ENCODE measurements around the gene TCEAL9.

TCEAL9 gene

DNA sequence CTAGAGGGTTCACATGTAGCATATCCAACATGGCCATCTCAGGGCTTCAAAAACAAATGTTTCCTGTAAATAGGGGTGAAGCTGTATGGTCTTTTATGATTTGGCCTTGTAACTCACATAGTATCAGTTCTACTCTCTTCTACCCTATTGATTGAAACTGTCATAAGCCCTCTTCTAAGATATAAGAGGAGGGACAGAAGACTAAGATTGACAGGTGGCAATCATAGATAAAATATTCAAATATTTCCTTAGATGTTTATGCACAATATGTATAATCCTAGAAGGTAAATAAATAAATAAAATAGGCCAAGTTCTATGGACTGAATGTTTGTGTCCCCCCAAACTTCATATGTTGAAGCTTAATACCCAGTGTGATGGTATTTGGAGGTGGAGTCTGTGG is 13.2 kb downstream of the TCEAL9 start:
- H3K4me2 ChIP-seq (ENCODE audit: insufficient read depth, low read length, poor library complexity, severe bottlenecking) = no peak overlapping the region
- H2BK15ac ChIP-seq (ENCODE audit: low read length) = no peak overlapping the region
- H2BK12ac ChIP-seq (ENCODE audit: low read length) = no peak overlapping the region
- H3K18ac ChIP-seq (ENCODE audit: low read length) = no peak overlapping the region
- H3K36me3 ChIP-seq (replicated peaks in 1 of 2; ENCODE audit: control insufficient read depth in 2 of 2, insufficient read depth in 2 of 2, low read length in 2 of 2) = no peaks in the 10 kb centered on the region
- H3K9me3 ChIP-seq (replicated peaks in 1 of 2; ENCODE audit: control insufficient read depth in 2 of 2, insufficient read depth in 1 of 2, low read depth in 1 of 2, low read length in 2 of 2) = no peaks in the 10 kb centered on the region
- no peak overlapping the region for H4K91ac ChIP-seq (ENCODE audit: low read depth, low read length, poor library complexity)
- H2AK5ac ChIP-seq (ENCODE audit: low read depth, low read length) = no peak overlapping the region
- no peak for DNase-seq (ENCODE audit: low spot score)
- H3K4ac ChIP-seq (ENCODE audit: low read length) = no peak overlapping the region
- H3K4me3 ChIP-seq (ENCODE audit: low read length in 2 of 2) = no peak overlapping the region
- H3K27ac ChIP-seq (replicated peaks; ENCODE audit: low read length) = no peak overlapping the region
- no peak overlapping the region for H2AFZ ChIP-seq (ENCODE audit: low read length)
- no peaks in the 10 kb centered on the region for H3K27me3 ChIP-seq (ENCODE audit: control insufficient read depth in 3 of 3, insufficient read depth in 3 of 3, low read depth in 1 of 3, low read length in 3 of 3)
- no peak overlapping the region for H3K14ac ChIP-seq (ENCODE audit: low read length)
- no peak overlapping the region for H4K8ac ChIP-seq (ENCODE audit: low read depth, low read length)
- H3K23ac ChIP-seq (ENCODE audit: low read depth, low read length, poor library complexity) = no peak overlapping the region
- H3K9ac ChIP-seq (ENCODE audit: low read depth, low read length, poor library complexity) = no peak overlapping the region
- no peak overlapping the region for H2BK5ac ChIP-seq (ENCODE audit: low read length)
- H3K4me1 ChIP-seq (ENCODE audit: control insufficient read depth in 2 of 2, insufficient read depth in 1 of 2, low read depth in 1 of 2, low read length in 2 of 2) = peaks cover 0 to 3% of the 10 kb centered on the region in 2 donors
- H2BK120ac ChIP-seq (ENCODE audit: low read depth, low read length) = no peak overlapping the region
- H3K79me1 ChIP-seq (ENCODE audit: low read depth, low read length) = no peaks in the 10 kb centered on the region

DNA sequence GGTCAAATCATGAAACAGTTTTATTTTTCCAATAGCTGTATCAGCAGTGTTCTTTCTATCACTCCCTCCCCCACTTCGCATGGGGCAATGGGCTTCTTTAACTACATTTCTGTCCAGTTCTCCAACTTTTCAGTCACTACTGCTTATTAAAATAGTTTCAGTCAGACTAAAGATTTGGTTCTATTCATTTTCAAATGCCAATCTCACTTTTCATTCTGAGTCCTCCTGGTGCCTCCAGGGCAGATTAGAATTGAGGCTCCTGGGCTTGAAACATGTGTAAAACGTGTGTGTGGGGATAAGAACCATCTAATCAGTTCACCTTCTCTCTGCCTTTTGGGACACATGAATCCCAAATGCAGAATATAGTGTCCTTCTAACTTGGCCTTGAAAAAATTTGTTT is 16.6 kb downstream of the TCEAL9 start:
- Histone ChIP-seq H3K18ac (ENCODE audit: low read length) (no peak overlapping the region), H3K27ac (replicated peaks; ENCODE audit: low read length) (no peak overlapping the region), H3K9me3 (replicated peaks in 1 of 2; ENCODE audit: control insufficient read depth in 2 of 2, insufficient read depth in 1 of 2, low read depth in 1 of 2, low read length in 2 of 2) (no peaks in the 10 kb centered on the region), H2AFZ (ENCODE audit: low read length) (no peak overlapping the region), H3K27me3 (ENCODE audit: control insufficient read depth in 3 of 3, insufficient read depth in 3 of 3, low read depth in 1 of 3, low read length in 3 of 3) (no peaks in the 10 kb centered on the region), H3K4me3 (ENCODE audit: low read length in 2 of 2) (no peak overlapping the region), H4K8ac (ENCODE audit: low read depth, low read length) (no peak overlapping the region), H4K91ac (ENCODE audit: low read depth, low read length, poor library complexity) (no peak overlapping the region), H3K23ac (ENCODE audit: low read depth, low read length, poor library complexity) (no peak overlapping the region), H2AK5ac (ENCODE audit: low read depth, low read length) (no peak overlapping the region), H3K9ac (ENCODE audit: low read depth, low read length, poor library complexity) (no peak overlapping the region), H3K4me2 (ENCODE audit: insufficient read depth, low read length, poor library complexity, severe bottlenecking) (no peak overlapping the region), H2BK15ac (ENCODE audit: low read length) (no peak overlapping the region), H3K14ac (ENCODE audit: low read length) (no peak overlapping the region), H3K36me3 (replicated peaks in 1 of 2; ENCODE audit: control insufficient read depth in 2 of 2, insufficient read depth in 2 of 2, low read length in 2 of 2) (peaks cover 0 to 6% of the 10 kb centered on the region in 2 donors), H3K79me1 (ENCODE audit: low read depth, low read length) (no peaks in the 10 kb centered on the region), H2BK120ac (ENCODE audit: low read depth, low read length) (no peak overlapping the region), H2BK12ac (ENCODE audit: low read length) (no peak overlapping the region), H3K4ac (ENCODE audit: low read length) (no peak overlapping the region), H3K4me1 (ENCODE audit: control insufficient read depth in 2 of 2, insufficient read depth in 1 of 2, low read depth in 1 of 2, low read length in 2 of 2) (peaks cover 0 to 2% of the 10 kb centered on the region in 2 donors), H2BK5ac (ENCODE audit: low read length) (no peak overlapping the region)
- no CpG with 5 or more reads among the region's 2 CpGs for WGBS, 2 donors (ENCODE audit: extremely low coverage in 2 of 2, insufficient read length in 2 of 2, insufficient replicate concordance in 1 of 2)
- no peak for DNase-seq (ENCODE audit: low spot score)

DNA sequence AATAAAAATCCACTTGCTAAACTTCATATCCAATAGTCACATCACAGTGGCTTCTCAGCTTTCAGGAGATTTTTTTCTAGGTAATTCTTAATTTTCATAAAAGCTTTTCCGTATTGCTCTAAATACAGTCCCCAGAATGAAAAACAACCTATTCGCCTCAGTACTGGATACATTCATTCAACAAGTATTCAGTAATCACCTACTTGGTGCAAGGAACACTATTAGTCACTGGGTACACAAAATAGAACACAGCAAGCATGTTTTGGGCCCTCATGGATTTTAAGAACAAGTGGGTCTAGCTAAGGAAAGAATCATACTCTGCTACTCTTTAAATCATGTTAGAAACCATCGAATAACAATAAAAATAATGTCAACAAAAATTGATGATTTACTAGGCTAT is 17.3 kb downstream of the TCEAL9 start:
- Histone ChIP-seq H3K9ac (ENCODE audit: low read depth, low read length, poor library complexity) (no peak overlapping the region), H3K27me3 (ENCODE audit: control insufficient read depth in 3 of 3, insufficient read depth in 3 of 3, low read depth in 1 of 3, low read length in 3 of 3) (no peaks in the 10 kb centered on the region), H4K91ac (ENCODE audit: low read depth, low read length, poor library complexity) (no peak overlapping the region), H3K36me3 (replicated peaks in 1 of 2; ENCODE audit: control insufficient read depth in 2 of 2, insufficient read depth in 2 of 2, low read length in 2 of 2) (peaks cover 0 to 11% of the 10 kb centered on the region in 2 donors), H2AFZ (ENCODE audit: low read length) (no peak overlapping the region), H3K27ac (replicated peaks; ENCODE audit: low read length) (no peak overlapping the region), H3K23ac (ENCODE audit: low read depth, low read length, poor library complexity) (no peak overlapping the region), H4K8ac (ENCODE audit: low read depth, low read length) (no peak overlapping the region), H2BK5ac (ENCODE audit: low read length) (no peak overlapping the region), H3K79me1 (ENCODE audit: low read depth, low read length) (no peaks in the 10 kb centered on the region), H3K4me3 (ENCODE audit: low read length in 2 of 2) (no peak overlapping the region), H3K4me2 (ENCODE audit: insufficient read depth, low read length, poor library complexity, severe bottlenecking) (no peak overlapping the region), H3K4ac (ENCODE audit: low read length) (no peak overlapping the region), H2BK12ac (ENCODE audit: low read length) (no peak overlapping the region), H2AK5ac (ENCODE audit: low read depth, low read length) (no peak overlapping the region), H3K18ac (ENCODE audit: low read length) (no peak overlapping the region), H2BK15ac (ENCODE audit: low read length) (no peak overlapping the region), H3K4me1 (ENCODE audit: control insufficient read depth in 2 of 2, insufficient read depth in 1 of 2, low read depth in 1 of 2, low read length in 2 of 2) (peaks cover 0 to 2% of the 10 kb centered on the region in 2 donors), H3K14ac (ENCODE audit: low read length) (no peak overlapping the region), H2BK120ac (ENCODE audit: low read depth, low read length) (no peak overlapping the region), H3K9me3 (replicated peaks in 1 of 2; ENCODE audit: control insufficient read depth in 2 of 2, insufficient read depth in 1 of 2, low read depth in 1 of 2, low read length in 2 of 2) (no peaks in the 10 kb centered on the region)
- WGBS, 2 donors (ENCODE audit: extremely low coverage in 2 of 2, insufficient read length in 2 of 2, insufficient replicate concordance in 1 of 2) = no CpG with 5 or more reads among the region's 3 CpGs
- DNase-seq (ENCODE audit: low spot score) = no peak

DNA sequence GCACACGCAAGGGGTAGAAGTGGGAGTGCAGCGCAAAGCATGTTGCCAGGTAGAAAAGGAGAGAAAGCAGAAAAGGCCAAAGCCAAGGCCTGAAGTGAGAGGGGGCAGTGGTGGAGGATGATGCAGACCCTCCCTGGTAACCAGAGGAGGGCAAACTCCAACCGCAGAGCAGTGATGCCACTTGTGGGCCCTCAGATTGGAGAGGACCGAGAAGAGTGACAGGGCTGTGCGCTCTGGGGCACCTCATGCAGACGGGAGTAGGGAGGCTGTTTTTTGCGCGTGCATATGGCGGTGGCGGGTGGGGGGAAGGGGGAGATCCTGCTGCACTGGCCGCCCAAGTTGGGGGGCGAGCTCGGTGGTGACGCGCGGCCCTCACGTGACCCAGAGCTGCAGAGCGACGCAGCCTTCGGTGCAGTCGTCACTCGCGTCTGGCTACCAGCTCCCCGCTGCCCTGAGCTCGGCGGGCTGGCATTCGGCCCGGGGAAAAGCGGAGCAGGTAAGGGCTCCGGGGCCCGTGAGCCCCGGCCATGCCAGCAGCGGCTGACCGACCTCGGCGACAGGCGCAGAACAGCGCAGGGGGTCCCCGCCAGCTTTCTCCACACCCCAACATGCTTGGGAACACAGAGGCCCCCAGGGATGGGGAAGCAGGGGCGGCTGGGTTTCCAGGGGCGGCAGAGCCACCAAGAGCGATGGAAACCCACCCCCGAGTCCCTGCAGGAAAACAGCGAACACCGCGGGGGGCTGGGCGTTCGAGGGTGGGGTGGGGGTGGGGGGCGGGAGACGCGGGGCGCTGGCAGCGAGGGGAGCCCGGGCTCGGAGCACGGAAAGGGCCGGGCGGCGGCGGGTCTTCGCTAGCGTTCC is 20.0 kb downstream of the TCEAL9 start, which contains the start of gene BEX3:
BEX3 (plus strand) TSS at position 421 of the 861 bp plus-strand sequence. CDS start 984 bp downstream, outside the sequence.
- no peak within 1 kb of the TSS for H4K8ac ChIP-seq (ENCODE audit: low read depth, low read length)
- no peak within 1 kb of the TSS for H4K91ac ChIP-seq (ENCODE audit: low read depth, low read length, poor library complexity)
- peaks cover 0 to 24% of the 10 kb centered on the region in 2 donors for H3K36me3 ChIP-seq (replicated peaks in 1 of 2; ENCODE audit: control insufficient read depth in 2 of 2, insufficient read depth in 2 of 2, low read length in 2 of 2)
- H2BK15ac ChIP-seq (ENCODE audit: low read length) = no peak within 1 kb of the TSS
- no peak within 1 kb of the TSS for H2BK12ac ChIP-seq (ENCODE audit: low read length)
- no peak within 1 kb of the TSS for H3K4ac ChIP-seq (ENCODE audit: low read length)
- peaks cover 0 to 2% of the 10 kb centered on the region in 2 donors for H3K4me1 ChIP-seq (ENCODE audit: control insufficient read depth in 2 of 2, insufficient read depth in 1 of 2, low read depth in 1 of 2, low read length in 2 of 2)
- WGBS, 2 donors (ENCODE audit: extremely low coverage in 2 of 2, insufficient read length in 2 of 2, insufficient replicate concordance in 1 of 2) = no CpG with 5 or more reads among the region's 62 CpGs
- no peak within 1 kb of the TSS for H2AK5ac ChIP-seq (ENCODE audit: low read depth, low read length)
- no peaks in the 10 kb centered on the region for H3K9me3 ChIP-seq (replicated peaks in 1 of 2; ENCODE audit: control insufficient read depth in 2 of 2, insufficient read depth in 1 of 2, low read depth in 1 of 2, low read length in 2 of 2)
- peak within 1 kb of the TSS; percentile 84 for H3K9ac ChIP-seq (ENCODE audit: low read depth, low read length, poor library complexity)
- no peak within 1 kb of the TSS for H2BK120ac ChIP-seq (ENCODE audit: low read depth, low read length)
- no peak within 1 kb of the TSS for H2BK5ac ChIP-seq (ENCODE audit: low read length)
- H3K18ac ChIP-seq (ENCODE audit: low read length) = peak within 1 kb of the TSS; percentile 85
- peak within 1 kb of the TSS; percentile 66 for H3K4me2 ChIP-seq (ENCODE audit: insufficient read depth, low read length, poor library complexity, severe bottlenecking)
- peak within 1 kb of the TSS; percentile 86 for H2AFZ ChIP-seq (ENCODE audit: low read length)
- no peak for DNase-seq (ENCODE audit: low spot score)
- peak within 1 kb of the TSS; percentile 91 for H3K23ac ChIP-seq (ENCODE audit: low read depth, low read length, poor library complexity)
- no peaks in the 10 kb centered on the region for H3K79me1 ChIP-seq (ENCODE audit: low read depth, low read length)
- peak within 1 kb of the TSS; percentile 64 to 94 for H3K4me3 ChIP-seq (ENCODE audit: low read length in 2 of 2)
- peak within 1 kb of the TSS; percentile 71 for H3K27ac ChIP-seq (replicated peaks; ENCODE audit: low read length)
- no peak within 1 kb of the TSS for H3K14ac ChIP-seq (ENCODE audit: low read length)
- H3K27me3 ChIP-seq (ENCODE audit: control insufficient read depth in 3 of 3, insufficient read depth in 3 of 3, low read depth in 1 of 3, low read length in 3 of 3) = no peaks in the 10 kb centered on the region

All from neuronal stem cell (in vitro differentiated cells).